Keratinocyte (primary cell): Measurements from ENCODE around the gene TOM1L1. TPM values are rescaled to one million over a fixed set of nuclear protein-coding genes. Genes with fewer than 3 reads are reported as not detected.

ENCODE experiments used
- DNase-seq: peaks from one replicate; pipeline ENCODE4 v3.0.0-alpha.2; 2011; ENCODE audit warnings: low read depth, missing footprints, low spot score
- FAIRE-seq: peaks from 2 replicates; lab custom pipeline; 2011; peaks lifted over from hg19 to GRCh38; lab: Jason Lieb, UNC
- H2AFZ ChIP-seq: 2 replicates; pipeline ENCODE4 v1.6.0; 2012; ENCODE audit warnings: low read length, control low read depth, inconsistent platforms; ENCODE audit not compliant: control insufficient read depth
- H3K27ac ChIP-seq: 2 replicates; pipeline ENCODE4 v1.5.1; 2011; ENCODE audit warnings: low read length; ENCODE audit not compliant: control insufficient read depth, insufficient read depth
- H3K27me3 ChIP-seq: 3 replicates; pipeline ENCODE4 v1.6.0; 2011; ENCODE audit warnings: low read length; ENCODE audit not compliant: control insufficient read depth, insufficient read depth; ENCODE audit errors: extremely low read depth
- H3K36me3 ChIP-seq, 2 experiments: 2 replicates in 1 of 2; 3 replicates in 1 of 2; pipeline ENCODE4 v1.5.1; 2011; ENCODE audit warnings: low read length in 2 of 2, mild to moderate bottlenecking in 1 of 2; ENCODE audit not compliant: control insufficient read depth in 2 of 2, insufficient read depth in 2 of 2; ENCODE audit errors: extremely low read depth in 1 of 2
- H3K4me1 ChIP-seq: 3 replicates; pipeline ENCODE4 v1.5.1; 2011; ENCODE audit warnings: low read length; ENCODE audit not compliant: control insufficient read depth, insufficient read depth; ENCODE audit errors: extremely low read depth
- H3K4me2 ChIP-seq: 3 replicates; pipeline ENCODE4 v1.6.0; 2011; ENCODE audit warnings: low read depth, low read length; ENCODE audit not compliant: control insufficient read depth, insufficient read depth; ENCODE audit errors: extremely low read depth
- H3K4me3 ChIP-seq, 3 experiments: fragments of 200-600 bp in 1 of 3; sonication (generic) in 1 of 3; 2 replicates in 2 of 3; 3 replicates in 1 of 3; pipeline ENCODE4 v1.5.1; 2011 to 2016; ENCODE audit warnings: low read length in 3 of 3, mild to moderate bottlenecking in 3 of 3, control low read depth in 2 of 3, inconsistent platforms in 1 of 3, low read depth in 1 of 3, mixed read lengths in 1 of 3, mixed run types in 1 of 3, moderate library complexity in 1 of 3; ENCODE audit not compliant: control insufficient read depth in 2 of 3, insufficient read depth in 2 of 3; ENCODE audit errors: extremely low read depth in 1 of 3
- H3K79me2 ChIP-seq: 2 replicates; pipeline ENCODE4 v1.6.0; 2012; ENCODE audit warnings: low read length; ENCODE audit not compliant: control insufficient read depth, insufficient read depth
- H3K9ac ChIP-seq: 3 replicates; pipeline ENCODE4 v1.6.0; 2011; ENCODE audit warnings: low read length; ENCODE audit not compliant: control insufficient read depth, insufficient read depth; ENCODE audit errors: extremely low read depth
- H3K9me1 ChIP-seq: 3 replicates; pipeline ENCODE4 v1.6.0; 2011; ENCODE audit warnings: low read length; ENCODE audit not compliant: control insufficient read depth, insufficient read depth; ENCODE audit errors: extremely low read depth
- H3K9me3 ChIP-seq: 2 replicates; pipeline ENCODE4 v1.5.1; 2012; ENCODE audit warnings: low read depth, low read length; ENCODE audit not compliant: control insufficient read depth
- H4K20me1 ChIP-seq: 3 replicates; pipeline ENCODE4 v1.6.0; 2011; ENCODE audit warnings: low read length; ENCODE audit not compliant: control insufficient read depth, insufficient read depth; ENCODE audit errors: extremely low read depth
- CTCF ChIP-seq, 3 experiments: IDR thresholded peaks in 1 of 3; conservative IDR thresholded peaks in 1 of 3; optimal IDR thresholded peaks in 1 of 3; 2 replicates in 2 of 3; 3 replicates in 1 of 3; pipeline versions ENCODE3 to v1.5.1; 2011; ENCODE audit warnings: low read length in 3 of 3, mild to moderate bottlenecking in 3 of 3, moderate library complexity in 2 of 3, control low read depth in 1 of 3, inconsistent platforms in 1 of 3; ENCODE audit not compliant: insufficient read depth in 2 of 3; ENCODE audit errors: extremely low read depth in 1 of 3
- EZH2 ChIP-seq: IDR thresholded peaks from one replicate; pipeline ENCODE4 v1.6.1; 2012; ENCODE audit warnings: inconsistent platforms, mild to moderate bottlenecking, low read length, moderate library complexity
- dilution Hi-C: fragments of 300-500 bp; cut with MboI; formaldehyde crosslinking; loops from one replicate; pipeline ENCODE4 v1.7.0; 2020; ENCODE audit warnings: low sequenced_read_pairs; ENCODE audit not compliant: extremely low pct_ligation_motif_present
- polyA plus RNA-seq, 5 experiments: library from polyadenylated mRNA; depleted of rRNA in 3 of 5; stranded (reverse) in 3 of 5; stranded (forward) in 1 of 5; unstranded in 1 of 5; fragments of >200 nt; gene quantifications; 1 replicate in 1 of 5; 2 replicates in 3 of 5; 3 replicates in 1 of 5; pipeline versions ENCODE4 v1.2.1 to v1.2.3, GENCODE V29; 2011 to 2012; ENCODE audit warnings: missing spikeins in 2 of 5, low read depth in 1 of 5, low replicate concordance in 1 of 5

The TOM1L1 gene
- polyA plus RNA-seq, 1 donor (not counting 4 experiments of a cell fraction or from before 2014, with no cell fraction given) = 90.1 TPM

DNA sequence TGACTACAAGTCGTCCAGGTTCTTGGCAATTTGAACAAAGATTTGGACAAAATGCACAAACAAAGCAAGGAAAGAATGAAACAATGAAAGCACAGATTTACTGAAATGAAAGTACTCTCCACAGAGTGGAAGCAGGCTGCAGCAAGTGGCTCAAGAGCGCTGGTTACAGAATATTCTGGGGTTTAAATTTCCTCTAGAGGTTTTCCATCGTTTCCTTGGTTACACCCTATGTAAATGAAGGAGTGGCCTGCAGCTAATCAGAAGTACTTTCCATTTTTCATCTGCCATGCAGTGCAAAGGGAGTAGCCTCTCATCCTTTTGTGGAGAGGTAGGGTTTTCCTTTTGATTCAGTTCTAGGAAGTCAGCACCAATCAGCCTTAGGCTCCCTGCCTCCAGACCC lies 79.7 kb downstream of the TOM1L1 start:
- Histone ChIP-seq H3K27ac (no peak overlapping the region), H3K9me3 (peaks cover 2% of the 10 kb centered on the region), H3K4me1 (no peaks in the 10 kb centered on the region), H3K27me3 (no peaks in the 10 kb centered on the region), H2AFZ (no peak overlapping the region), H3K4me2 (no peak overlapping the region), H3K36me3 (no peaks in the 10 kb centered on the region), H3K4me3 (no peak overlapping the region), H3K9me1 (no peaks in the 10 kb centered on the region), H3K79me2 (no peaks in the 10 kb centered on the region), H4K20me1 (no peaks in the 10 kb centered on the region), H3K9ac (no peak overlapping the region)
- TF ChIP-seq CTCF (optimal IDR thresholded peaks at IDR 0.05 in 1 of 3, IDR thresholded peaks at IDR 0.05 in 1 of 3, conservative IDR thresholded peaks at IDR 0.05 in 1 of 3; ENCODE audit: extremely low read depth in 1 of 3, insufficient read depth in 2 of 3, low read length in 3 of 3) = no peak
- no peak for TF ChIP-seq EZH2
- no peak for FAIRE-seq
- dilution Hi-C loops = no loop called here
- DNase-seq = no peak

DNA sequence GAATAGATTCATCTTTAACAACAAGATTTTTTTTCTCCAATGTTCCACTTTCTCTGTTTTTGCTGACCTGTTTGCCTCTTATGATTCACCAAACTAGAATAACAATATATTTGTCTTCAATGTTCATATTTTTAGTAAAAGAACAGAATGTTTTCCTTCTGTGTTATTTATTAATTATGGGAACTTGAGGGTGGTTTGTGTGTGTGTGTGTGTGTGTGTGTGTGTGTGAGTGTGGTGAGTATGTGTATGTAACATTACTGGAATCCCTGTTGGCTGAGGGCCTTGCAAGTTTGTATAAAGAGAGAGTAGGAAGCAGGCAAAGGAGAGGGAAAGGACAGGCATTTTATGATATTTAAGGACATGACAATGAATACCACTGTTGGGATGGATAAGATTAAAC lies 81.7 kb downstream of the TOM1L1 start:
- TF ChIP-seq CTCF (optimal IDR thresholded peaks at IDR 0.05 in 1 of 3, IDR thresholded peaks at IDR 0.05 in 1 of 3, conservative IDR thresholded peaks at IDR 0.05 in 1 of 3; ENCODE audit: extremely low read depth in 1 of 3, insufficient read depth in 2 of 3, low read length in 3 of 3) = no peak
- no peak for TF ChIP-seq EZH2
- FAIRE-seq (no peak), DNase-seq (no peak)
- H3K4me3 ChIP-seq = no peak overlapping the region
- H2AFZ ChIP-seq = no peak overlapping the region
- peaks cover 2% of the 10 kb centered on the region for H3K9me3 ChIP-seq
- H3K4me1 ChIP-seq = no peaks in the 10 kb centered on the region
- dilution Hi-C loops = no loop called here
- H3K9ac ChIP-seq = no peak overlapping the region
- H4K20me1 ChIP-seq = no peaks in the 10 kb centered on the region
- no peak overlapping the region for H3K4me2 ChIP-seq
- H3K36me3 ChIP-seq = no peaks in the 10 kb centered on the region
- H3K79me2 ChIP-seq = no peaks in the 10 kb centered on the region
- no peaks in the 10 kb centered on the region for H3K27me3 ChIP-seq
- no peaks in the 10 kb centered on the region for H3K9me1 ChIP-seq
- no peak overlapping the region for H3K27ac ChIP-seq
